K562 (cell line): Measurements from ENCODE around the gene MYOZ1. TPM values are rescaled to one million over a fixed set of nuclear protein-coding genes. Genes with fewer than 3 reads are reported as not detected.

Experiments used
- ARHGAP35 ChIP-seq: fragments of 450-650 bp; IDR thresholded peaks from 2 replicates; pipeline ENCODE4 v1.6.1; 2018; ENCODE audit not compliant: partially characterized antibody
- ARID3A ChIP-seq: IDR thresholded peaks from 2 replicates; pipeline ENCODE4 v1.6.1; 2012; ENCODE audit warnings: low read depth, low read length, improper control_type of control experiment, borderline replicate concordance
- CREB3 ChIP-seq: fragments of 450-650 bp; conservative IDR thresholded peaks from 2 replicates; pipeline ENCODE4 v1.6.1; 2016; ENCODE audit warnings: missing genetic modification characterization, low read depth, mild to moderate bottlenecking, missing compliant biosample characterization, moderate library complexity
- ELF4 ChIP-seq: fragments of 450-650 bp; formaldehyde crosslinking; IDR thresholded peaks from 2 replicates; pipeline ENCODE4 v1.4.0; 2022; ENCODE audit warnings: missing genetic modification characterization
- FOXA1 ChIP-seq: fragments of 450-650 bp; IDR thresholded peaks from 2 replicates; pipeline ENCODE4 v1.6.1; 2016; ENCODE audit warnings: mild to moderate bottlenecking, borderline replicate concordance
- FOXJ3 ChIP-seq: sonication (generic); formaldehyde crosslinking; IDR thresholded peaks from 2 replicates; pipeline ENCODE4 v1.4.0; 2020; ENCODE audit warnings: mild to moderate bottlenecking, missing genetic modification reagents
- GTF2A2 ChIP-seq: IDR thresholded peaks from 2 replicates; pipeline ENCODE4 v1.6.1; 2016; ENCODE audit warnings: mild to moderate bottlenecking, missing genetic modification characterization, missing compliant biosample characterization
- LEF1 ChIP-seq: fragments of 450-650 bp; IDR thresholded peaks from 2 replicates; pipeline ENCODE4 v1.6.1; 2016; ENCODE audit warnings: mild to moderate bottlenecking
- PHF20 ChIP-seq: fragments of 450-650 bp; IDR thresholded peaks from 2 replicates; pipeline ENCODE4 v1.6.1; 2018; ENCODE audit not compliant: partially characterized antibody
- SMARCA4 ChIP-seq: fragments of 450-650 bp; IDR thresholded peaks from 2 replicates; pipeline ENCODE4 v1.6.1; 2016
- STAT5A ChIP-seq: IDR thresholded peaks from 2 replicates; pipeline ENCODE4 v1.6.1; 2012; ENCODE audit warnings: low read length, inconsistent platforms, borderline replicate concordance
- TBP ChIP-seq: optimal IDR thresholded peaks from 2 replicates; pipeline ENCODE3; 2011; ENCODE audit warnings: low read depth, low read length, improper control_type of control experiment
- XRCC4 ChIP-seq: IDR thresholded peaks from one replicate; pipeline ENCODE4 v1.6.1; 2011; ENCODE audit not compliant: insufficient read depth, insufficient read length; ENCODE audit errors: extremely low read depth
- ZBTB40 ChIP-seq, 2 experiments: fragments of 450-650 bp in 1 of 2; sonication (generic) in 1 of 2; formaldehyde crosslinking in 1 of 2; IDR thresholded peaks; 2 replicates each; pipeline versions ENCODE4 v1.7.1 to v1.9.0; 2016 to 2022; ENCODE audit warnings: inconsistent platforms in 1 of 2, mild to moderate bottlenecking in 1 of 2, missing genetic modification reagents in 1 of 2
- ZNF561 ChIP-seq: fragments of 450-650 bp; formaldehyde crosslinking; conservative IDR thresholded peaks from 2 replicates; pipeline ENCODE4 v1.4.0; 2020; ENCODE audit warnings: mild to moderate bottlenecking, moderate library complexity
- polyA plus RNA-seq, 8 experiments: library from polyadenylated mRNA; depleted of rRNA in 4 of 8; stranded (reverse) in 5 of 8; unstranded in 3 of 8; fragments of >200 nt; fragmentation: Nextera tagmentation in 2 of 8; fragmentation: Illumina TruSeq in 1 of 8; extraction: Ambion mirVana in 2 of 8; extraction: Trizol in 1 of 8; gene quantifications; 2 replicates each; pipeline versions ENCODE4 v1.2.1 to v1.2.3, GENCODE V29; 2011 to 2014; ENCODE audit warnings: inconsistent platforms in 1 of 8, missing spikeins in 1 of 8
- total RNA-seq, 7 experiments: library from RNA; depleted of rRNA in 6 of 7; stranded (reverse); fragments of >200 nt in 6 of 7; fragmentation: Illumina TruSeq in 2 of 7; extraction: Trizol in 2 of 7; gene quantifications; 2 replicates each; pipeline versions ENCODE4 v1.2.1 to v1.2.3, GENCODE V29; 2011 to 2021; ENCODE audit warnings: low replicate concordance in 1 of 7

MYOZ1 gene
- total and polyA plus RNA-seq, 9 of the 15 experiments (the other 6 are each of a cell fraction or from before 2014, with no cell fraction given), result 0.03 to 0.18 (median 0.07) TPM; not detected in 5

GRCh38 chr10:73625884-73626752 lies 15.2 kb downstream of the MYOZ1 start (continued):
- TF ChIP-seq ARID3A, result no peak
- TF ChIP-seq XRCC4, result no peak
- TF ChIP-seq GTF2A2 (tag), result no peak
- TF ChIP-seq TBP, result peak; percentile 94
- TF ChIP-seq ZBTB40 (IDR thresholded peaks at IDR 0.05), result 0 out of 2 replicates have a peak, but pooled peaks have one; percentile 41
- TF ChIP-seq ZBTB40 (CRISPR knock-in tag; IDR thresholded peaks at IDR 0.05), result no peak
- no peak for TF ChIP-seq FOXJ3
- no peak for TF ChIP-seq ZNF561
- TF ChIP-seq ELF4 (CRISPR knock-in tag), result 0 out of 2 replicates have a peak, but pooled peaks have one; percentile 14
- TF ChIP-seq PHF20, result peak; percentile 91
- TF ChIP-seq LEF1, result 0 out of 2 replicates have a peak, but pooled peaks have one; percentile 30
- TF ChIP-seq FOXA1, result no peak
- peak; percentile 94 for TF ChIP-seq ARHGAP35
- TF ChIP-seq CREB3, result no peak
- TF ChIP-seq SMARCA4, result peak; percentile 19; the same call in 1 of the 2 replicates
- 0 out of 2 replicates have a peak, but pooled peaks have one; percentile 30 for TF ChIP-seq STAT5A
